Ascending aorta (tissue), 2 donors: ENCODE measurements around the gene PIAS4. TPM values are rescaled to one million over a fixed set of nuclear protein-coding genes. Genes with fewer than 3 reads are reported as not detected.

Experiments
- DNase-seq, 2 donors: peaks; one replicate each; pipeline ENCODE4 v3.0.0-alpha.2; 2019; ENCODE audit warnings: low spot score in 2 of 2
- H3K27ac ChIP-seq, 2 donors: fragments of 200-600 bp; sonication (generic); one replicate each; pipeline ENCODE4 v1.5.1; 2016 to 2017; ENCODE audit warnings: mild to moderate bottlenecking in 1 of 2
- H3K27me3 ChIP-seq: fragments of 200-600 bp; sonication (generic); one replicate; pipeline ENCODE4 v1.5.1; 2017
- H3K36me3 ChIP-seq, 2 donors: fragments of 200-600 bp; sonication (generic); one replicate each; pipeline ENCODE4 v1.5.1; 2016
- H3K4me1 ChIP-seq, 2 donors: fragments of 200-600 bp; sonication (generic); one replicate each; pipeline ENCODE4 v1.5.1; 2016 to 2017; ENCODE audit warnings: mild to moderate bottlenecking in 1 of 2
- H3K4me3 ChIP-seq, 2 donors: fragments of 200-600 bp; sonication (generic); one replicate each; pipeline ENCODE4 v1.5.1; 2016 to 2017; ENCODE audit warnings: mild to moderate bottlenecking in 1 of 2
- H3K9me3 ChIP-seq, 2 donors: fragments of 200-600 bp; sonication (generic); one replicate each; pipeline ENCODE4 v1.5.1; 2016
- CTCF ChIP-seq, 3 experiments: fragments of 200-600 bp in 2 of 3; fragments of 450-650 bp in 1 of 3; sonication (generic) in 2 of 3; IDR thresholded peaks; one replicate each; pipeline ENCODE4 v1.5.1; 2016 to 2019; ENCODE audit warnings: antibody characterized with exemption in 3 of 3, mild to moderate bottlenecking in 1 of 3, moderate library complexity in 1 of 3
- intact Hi-C: fragments of 100-400 bp; cut with DNase I; formaldehyde crosslinking; loops from one replicate; pipeline ENCODE4 v1.15.1; 2023
- total RNA-seq: library from RNA; depleted of rRNA; stranded (reverse); fragments of >200 nt; gene quantifications from one replicate; pipeline ENCODE4 v1.1.0, GENCODE V29; 2016

Gene PIAS4
- 30.8 TPM for total RNA-seq

- H3K36me3 ChIP-seq, result no peaks in the 10 kb centered on the region
- peak in 1 of 3 experiments; percentile 19 for TF ChIP-seq CTCF (IDR thresholded peaks at IDR 0.05)
- peak within 1 kb of the TSS; percentile 66 to 67 for H3K27ac ChIP-seq
- no peaks in the 10 kb centered on the region for H3K9me3 ChIP-seq
- H3K4me1 ChIP-seq, result peaks cover 5 to 29% of the 10 kb centered on the region in 2 donors
- peak within 1 kb of the TSS; percentile 95 to 96 for H3K4me3 ChIP-seq
- intact Hi-C loops, result loop anchor here (1.0 to 2.0 kb wide), 5 partner anchors 17 to 244 kb away; partner anchors contain the start of genes DAPK3, EEF2, MRPL54 and ZBTB7A
- no peaks in the 10 kb centered on the region for H3K27me3 ChIP-seq
- DNase-seq, result peak; percentile 86 to 97
Measured at GRCh38 chr19:4007021-4007835, at the start of gene PIAS4. PIAS4 (plus strand) TSS chr19:4007736; CDS start chr19:4007761, 25 bp downstream.

GRCh38 chr19:3958836-3959765, 48.4 kb upstream of the PIAS4 start:
- peaks cover 0 to 3% of the 10 kb centered on the region in 2 donors for H3K4me1 ChIP-seq
- no peak for TF ChIP-seq CTCF (IDR thresholded peaks at IDR 0.05)
- no peaks in the 10 kb centered on the region for H3K9me3 ChIP-seq
- peak overlapping the region in 1 of 2 donors; percentile 53 for H3K27ac ChIP-seq
- no peaks in the 10 kb centered on the region for H3K27me3 ChIP-seq
- no peak for DNase-seq
- H3K36me3 ChIP-seq, result peaks cover 81 to 83% of the 10 kb centered on the region in 2 donors
- intact Hi-C loops, result no loop called here
- no peak overlapping the region for H3K4me3 ChIP-seq

- no peaks in the 10 kb centered on the region for H3K9me3 ChIP-seq
- peaks cover 0 to 3% of the 10 kb centered on the region in 2 donors for H3K4me1 ChIP-seq
- H3K36me3 ChIP-seq, result peaks cover 88 to 90% of the 10 kb centered on the region in 2 donors
- no peak overlapping the region for H3K27ac ChIP-seq
- no peak for DNase-seq
- no peak overlapping the region for H3K4me3 ChIP-seq
- no peak for TF ChIP-seq CTCF (IDR thresholded peaks at IDR 0.05)
- no peaks in the 10 kb centered on the region for H3K27me3 ChIP-seq
- intact Hi-C loops, result no loop called here
Measured at GRCh38 chr19:3959766-3960131, 47.8 kb upstream of the PIAS4 start.

GRCh38 chr19:3961007-3961406, 46.5 kb upstream of the PIAS4 start:
- Histone ChIP-seq H3K4me3 (no peak overlapping the region), H3K27ac (no peak overlapping the region), H3K27me3 (no peaks in the 10 kb centered on the region), H3K9me3 (no peaks in the 10 kb centered on the region), H3K4me1 (peaks cover 1 to 13% of the 10 kb centered on the region in 2 donors), H3K36me3 (peaks cover 90 to 96% of the 10 kb centered on the region in 2 donors)
- DNase-seq, result no peak
- intact Hi-C loops, result no loop called here
- TF ChIP-seq CTCF (IDR thresholded peaks at IDR 0.05), result no peak

- no peak for TF ChIP-seq CTCF (IDR thresholded peaks at IDR 0.05)
- Histone ChIP-seq H3K4me3 (no peak overlapping the region), H3K27ac (no peak overlapping the region), H3K4me1 (peaks cover 23 to 34% of the 10 kb centered on the region in 2 donors), H3K27me3 (no peaks in the 10 kb centered on the region), H3K9me3 (no peaks in the 10 kb centered on the region), H3K36me3 (peaks cover 93 to 96% of the 10 kb centered on the region in 2 donors)
- intact Hi-C loops, result no loop called here
- no peak for DNase-seq
Measured at GRCh38 chr19:3963458-3964255, 43.9 kb upstream of the PIAS4 start.
